HepG2 (cell line): Measurements from ENCODE around the gene COX7A2L. TPM values are rescaled to one million over a fixed set of nuclear protein-coding genes. Genes with fewer than 3 reads are reported as not detected.

Experiments used
- MXI1 ChIP-seq: IDR thresholded peaks from 3 replicates; pipeline ENCODE4 v1.6.1; 2012; ENCODE audit warnings: low read depth, low read length, inconsistent platforms, borderline replicate concordance
- SP4 ChIP-seq: sonication (generic); formaldehyde crosslinking; IDR thresholded peaks from 2 replicates; pipeline ENCODE4 v1.8.1; 2023; ENCODE audit warnings: mild to moderate bottlenecking, missing genetic modification reagents
- ZNF609 ChIP-seq: sonication (generic); formaldehyde crosslinking; IDR thresholded peaks from 2 replicates; pipeline ENCODE4 v1.4.0; 2020; ENCODE audit warnings: mild to moderate bottlenecking, missing genetic modification reagents, borderline replicate concordance
- polyA plus RNA-seq, 8 experiments: library from polyadenylated mRNA; depleted of rRNA in 3 of 8; stranded (reverse) in 7 of 8; unstranded in 1 of 8; fragments of >200 nt; fragmentation: Illumina TruSeq in 4 of 8; extraction: Trizol in 4 of 8; gene quantifications; 2 replicates each; pipeline versions ENCODE4 v1.2.1 to v1.2.3, GENCODE V29; 2011 to 2016; ENCODE audit warnings: low read depth in 4 of 8, missing spikeins in 1 of 8, mixed read lengths in 1 of 8; ENCODE audit not compliant: insufficient read depth in 1 of 8
- total RNA-seq, 5 experiments: library from RNA; depleted of rRNA; stranded (reverse); fragments of >200 nt; fragmentation: Illumina TruSeq; extraction: Trizol; gene quantifications; 2 replicates each; pipeline ENCODE4 v1.2.3, GENCODE V29; 2016; ENCODE audit warnings: low read depth in 1 of 5
- TF ChIP-seq, protein P1 (sequence below): sonication (generic); formaldehyde crosslinking; IDR thresholded peaks from 2 replicates; pipeline ENCODE4 v1.4.0; 2020; ENCODE audit warnings: missing genetic modification reagents, borderline replicate concordance

The COX7A2L gene
- total and polyA plus RNA-seq, 2 of the 13 experiments (the other 11 are each of a cell fraction or from before 2014, with no cell fraction given): 155 to 201 TPM

DNA sequence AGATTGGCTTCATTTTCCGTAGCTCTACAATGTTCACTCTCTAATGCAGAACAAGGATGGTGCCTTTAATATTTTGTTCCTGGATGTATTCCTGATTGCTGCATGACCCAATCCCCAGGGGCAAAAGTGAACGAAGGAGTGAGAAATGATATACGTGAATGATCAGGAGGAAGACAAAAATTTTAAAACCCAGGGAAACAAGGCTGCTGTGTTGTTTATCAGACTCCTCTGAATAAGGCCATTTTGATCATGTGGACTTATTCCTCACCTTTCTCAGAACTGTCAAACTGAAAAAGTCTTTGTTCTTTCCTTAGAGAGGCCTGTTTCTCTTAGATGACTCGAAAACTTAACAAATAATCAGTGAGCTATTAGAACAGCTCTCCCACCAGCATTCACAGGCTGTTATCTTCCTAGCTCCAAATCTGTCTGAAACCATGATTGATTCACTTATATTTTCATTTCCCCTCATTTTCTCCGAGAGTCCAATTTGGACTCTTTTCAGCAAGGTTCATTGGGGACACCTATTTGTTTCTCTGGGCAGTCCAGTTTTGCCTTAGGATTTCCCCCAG, 29.5 kb upstream of the COX7A2L start (continued):
- TF ChIP-seq ZNF609 (CRISPR knock-in tag): no peak
- TF ChIP-seq SP4: no peak
- TF ChIP-seq, protein P1, sequence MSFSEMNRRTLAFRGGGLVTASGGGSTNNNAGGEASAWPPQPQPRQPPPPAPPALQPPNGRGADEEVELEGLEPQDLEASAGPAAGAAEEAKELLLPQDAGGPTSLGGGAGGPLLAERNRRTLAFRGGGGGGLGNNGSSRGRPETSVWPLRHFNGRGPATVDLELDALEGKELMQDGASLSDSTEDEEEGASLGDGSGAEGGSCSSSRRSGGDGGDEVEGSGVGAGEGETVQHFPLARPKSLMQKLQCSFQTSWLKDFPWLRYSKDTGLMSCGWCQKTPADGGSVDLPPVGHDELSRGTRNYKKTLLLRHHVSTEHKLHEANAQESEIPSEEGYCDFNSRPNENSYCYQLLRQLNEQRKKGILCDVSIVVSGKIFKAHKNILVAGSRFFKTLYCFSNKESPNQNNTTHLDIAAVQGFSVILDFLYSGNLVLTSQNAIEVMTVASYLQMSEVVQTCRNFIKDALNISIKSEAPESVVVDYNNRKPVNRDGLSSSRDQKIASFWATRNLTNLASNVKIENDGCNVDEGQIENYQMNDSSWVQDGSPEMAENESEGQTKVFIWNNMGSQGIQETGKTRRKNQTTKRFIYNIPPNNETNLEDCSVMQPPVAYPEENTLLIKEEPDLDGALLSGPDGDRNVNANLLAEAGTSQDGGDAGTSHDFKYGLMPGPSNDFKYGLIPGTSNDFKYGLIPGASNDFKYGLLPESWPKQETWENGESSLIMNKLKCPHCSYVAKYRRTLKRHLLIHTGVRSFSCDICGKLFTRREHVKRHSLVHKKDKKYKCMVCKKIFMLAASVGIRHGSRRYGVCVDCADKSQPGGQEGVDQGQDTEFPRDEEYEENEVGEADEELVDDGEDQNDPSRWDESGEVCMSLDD (CRISPR knock-in tag): no peak
- no peak for TF ChIP-seq MXI1
- TF ChIP-seq, all 625 proteins: peak for 0
